ENCODE measurements around the gene DAB2.

Gene DAB2

GRCh38 chr5:39399135-39400036 is 25.4 kb downstream of the DAB2 start:
- DNase-seq (ENCODE audit: low read depth) = peak; percentile 70
- TF ChIP-seq CTCF (IDR thresholded peaks at IDR 0.05; ENCODE audit: low read depth, low read length) (no peak), MYC (IDR thresholded peaks at IDR 0.05; ENCODE audit: low read depth, low read length) (no peak), POLR2A (IDR thresholded peaks at IDR 0.05; ENCODE audit: extremely low read depth, insufficient read length) (no peak), MAX (IDR thresholded peaks at IDR 0.05; ENCODE audit: low read depth, low read length) (no peak)
- no peak overlapping the region for H3K4me3 ChIP-seq (ENCODE audit: low read depth, low read length)

- no peak for DNase-seq (ENCODE audit: low read depth)
- TF ChIP-seq CTCF (IDR thresholded peaks at IDR 0.05; ENCODE audit: low read depth, low read length) (no peak), MAX (IDR thresholded peaks at IDR 0.05; ENCODE audit: low read depth, low read length) (no peak), POLR2A (IDR thresholded peaks at IDR 0.05; ENCODE audit: extremely low read depth, insufficient read length) (no peak), MYC (IDR thresholded peaks at IDR 0.05; ENCODE audit: low read depth, low read length) (no peak)
- no peak overlapping the region for H3K4me3 ChIP-seq (ENCODE audit: low read depth, low read length)
These were observed 27.9 kb downstream of the DAB2 start for GRCh38 chr5:39396843-39397242.

GRCh38 chr5:39395521-39395920 is 29.3 kb downstream of the DAB2 start:
- no peak for DNase-seq (ENCODE audit: low read depth)
- no peak overlapping the region for H3K4me3 ChIP-seq (ENCODE audit: low read depth, low read length)
- no peak for TF ChIP-seq CTCF (IDR thresholded peaks at IDR 0.05; ENCODE audit: low read depth, low read length)
- TF ChIP-seq MYC (IDR thresholded peaks at IDR 0.05; ENCODE audit: low read depth, low read length) = no peak
- no peak for TF ChIP-seq POLR2A (IDR thresholded peaks at IDR 0.05; ENCODE audit: extremely low read depth, insufficient read length)
- no peak for TF ChIP-seq MAX (IDR thresholded peaks at IDR 0.05; ENCODE audit: low read depth, low read length)

GRCh38 chr5:39394946-39395345 is 29.8 kb downstream of the DAB2 start:
- TF ChIP-seq CTCF (IDR thresholded peaks at IDR 0.05; ENCODE audit: low read depth, low read length) (no peak), POLR2A (IDR thresholded peaks at IDR 0.05; ENCODE audit: extremely low read depth, insufficient read length) (no peak), MYC (IDR thresholded peaks at IDR 0.05; ENCODE audit: low read depth, low read length) (no peak), MAX (IDR thresholded peaks at IDR 0.05; ENCODE audit: low read depth, low read length) (no peak)
- no peak overlapping the region for H3K4me3 ChIP-seq (ENCODE audit: low read depth, low read length)
- no peak for DNase-seq (ENCODE audit: low read depth)

DNA sequence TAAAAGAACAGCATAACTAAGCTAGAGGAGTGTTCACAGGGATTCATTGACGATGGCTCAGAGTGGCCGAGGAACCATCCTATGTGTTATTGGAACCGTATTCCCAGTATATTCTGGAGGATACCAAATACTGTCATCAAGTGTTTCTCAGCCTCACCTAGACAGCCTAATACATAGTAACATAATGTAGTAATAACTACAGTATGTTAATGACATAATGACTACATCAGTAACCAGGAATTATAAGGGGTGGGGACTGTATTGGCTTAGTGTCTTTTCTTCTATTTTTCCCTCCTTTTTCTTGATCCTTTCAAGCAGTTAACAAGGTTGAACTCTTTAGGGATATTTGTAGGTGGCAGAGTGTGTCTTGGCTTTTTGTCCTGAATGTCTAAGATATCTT is 33.8 kb downstream of the DAB2 start:
- no peak for TF ChIP-seq POLR2A (IDR thresholded peaks at IDR 0.05; ENCODE audit: extremely low read depth, insufficient read length)
- TF ChIP-seq MAX (IDR thresholded peaks at IDR 0.05; ENCODE audit: low read depth, low read length) = no peak
- TF ChIP-seq CTCF (IDR thresholded peaks at IDR 0.05; ENCODE audit: low read depth, low read length) = no peak
- TF ChIP-seq MYC (IDR thresholded peaks at IDR 0.05; ENCODE audit: low read depth, low read length) = no peak
- DNase-seq (ENCODE audit: low read depth) = no peak
- no peak overlapping the region for H3K4me3 ChIP-seq (ENCODE audit: low read depth, low read length)

Measured in NB4 (cell line).